Measurements from ENCODE around the gene GALNT15.

GALNT15 gene

GRCh38 chr3:16222547-16222946 lies 48.1 kb downstream of the GALNT15 start:
- DNase-seq: no peak
- H3K4me1 ChIP-seq: no peaks in the 10 kb centered on the region
- peaks cover 41 to 70% (median 48%) of the 10 kb centered on the region in 3 donors for H3K36me3 ChIP-seq
- H3K9me3 ChIP-seq: no peaks in the 10 kb centered on the region
- H3K27me3 ChIP-seq: no peaks in the 10 kb centered on the region
- TF ChIP-seq CTCF (IDR thresholded peaks at IDR 0.05): no peak
- no peak overlapping the region for H3K4me3 ChIP-seq
- no peak overlapping the region for H3K27ac ChIP-seq
- intact Hi-C loops (cut with DNase I; ENCODE audit: low total_unique reads): no loop called here

- Histone ChIP-seq H3K27me3 (no peaks in the 10 kb centered on the region), H3K4me3 (no peak overlapping the region), H3K27ac (no peak overlapping the region), H3K36me3 (peaks cover 43 to 62% (median 43%) of the 10 kb centered on the region in 3 donors), H3K9me3 (no peaks in the 10 kb centered on the region), H3K4me1 (no peaks in the 10 kb centered on the region)
- no peak for TF ChIP-seq CTCF (IDR thresholded peaks at IDR 0.05)
- no peak for DNase-seq
- intact Hi-C loops (cut with DNase I; ENCODE audit: low total_unique reads): no loop called here
Observed at GRCh38 chr3:16224325-16224724, 49.8 kb downstream of the GALNT15 start.

- Histone ChIP-seq H3K4me1 (no peaks in the 10 kb centered on the region), H3K27me3 (no peaks in the 10 kb centered on the region), H3K4me3 (no peak overlapping the region), H3K27ac (no peak overlapping the region), H3K9me3 (no peaks in the 10 kb centered on the region), H3K36me3 (peaks cover 14 to 33% (median 14%) of the 10 kb centered on the region in 3 donors)
- DNase-seq: no peak
- TF ChIP-seq CTCF (IDR thresholded peaks at IDR 0.05): no peak
- intact Hi-C loops (cut with DNase I; ENCODE audit: low total_unique reads): no loop called here
Observed at GRCh38 chr3:16227566-16227965, 53.1 kb downstream of the GALNT15 start.

- H3K4me1 ChIP-seq: no peaks in the 10 kb centered on the region
- no peak for DNase-seq
- peaks cover 9 to 21% (median 10%) of the 10 kb centered on the region in 3 donors for H3K36me3 ChIP-seq
- H3K9me3 ChIP-seq: no peaks in the 10 kb centered on the region
- no peak overlapping the region for H3K27ac ChIP-seq
- no peaks in the 10 kb centered on the region for H3K27me3 ChIP-seq
- TF ChIP-seq CTCF (IDR thresholded peaks at IDR 0.05): no peak
- H3K4me3 ChIP-seq: no peak overlapping the region
- intact Hi-C loops (cut with DNase I; ENCODE audit: low total_unique reads): no loop called here
Observed at GRCh38 chr3:16229681-16230080, 55.2 kb downstream of the GALNT15 start.

- Histone ChIP-seq H3K36me3 (peaks cover 0 to 10% (median 8%) of the 10 kb centered on the region in 3 donors), H3K27me3 (no peaks in the 10 kb centered on the region)
- intact Hi-C loops (cut with DNase I; ENCODE audit: low total_unique reads): no loop called here
Observed at GRCh38 chr3:16231983-16232382, 57.5 kb downstream of the GALNT15 start.

More at GRCh38 chr3:16231983-16232382, 57.5 kb downstream of the GALNT15 start:
- DNase-seq: no peak
- no peak overlapping the region for H3K27ac ChIP-seq
- H3K4me3 ChIP-seq: no peak overlapping the region
- H3K9me3 ChIP-seq: no peaks in the 10 kb centered on the region
- TF ChIP-seq CTCF (IDR thresholded peaks at IDR 0.05): no peak
- H3K4me1 ChIP-seq: no peaks in the 10 kb centered on the region
